Hematopoietic multipotent progenitor cell treated with erythropoietin and hydrocortisone succinate and interleukin-3 and kit ligand, for 17 days (in vitro differentiated cells): ENCODE results near the gene HCRTR1.

ENCODE experiments used
- DNase-seq: peaks from one replicate; pipeline ENCODE4 v3.0.0-alpha.2; 2015; ENCODE audit warnings: low spot score

Gene HCRTR1

GRCh38 chr1:31617218-31617915 is at the start of gene HCRTR1:
HCRTR1 (plus strand) TSS chr1:31617689; CDS start chr1:31619193, 1,504 bp downstream.
- no peak for DNase-seq

GRCh38 chr1:31567956-31568570 is 49.4 kb upstream of the HCRTR1 start:
- no peak for DNase-seq

- no peak for DNase-seq
Measured at GRCh38 chr1:31568895-31569595, 48.4 kb upstream of the HCRTR1 start.

- no peak for DNase-seq
Measured at GRCh38 chr1:31569596-31570173, 47.8 kb upstream of the HCRTR1 start.

GRCh38 chr1:31570228-31570627 is 47.3 kb upstream of the HCRTR1 start:
- DNase-seq, result no peak

DNA sequence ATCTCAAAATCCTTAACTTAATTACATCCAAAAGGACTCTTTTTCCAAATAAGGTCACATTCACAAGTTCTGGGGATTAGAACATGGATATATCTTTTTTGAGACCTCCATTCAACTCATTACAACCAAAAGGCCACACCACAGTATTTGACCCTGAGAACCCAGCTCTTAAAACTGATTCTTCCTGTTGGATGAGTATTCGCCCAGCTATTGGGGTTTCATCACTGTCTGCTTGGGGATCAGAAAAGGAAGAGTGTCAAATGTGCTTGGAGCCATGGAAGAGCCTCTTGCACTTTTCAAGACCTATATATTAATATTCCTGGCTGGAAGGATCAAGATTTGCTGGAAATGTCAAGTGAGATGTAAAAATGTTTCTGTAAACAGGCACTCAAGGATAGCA is 46.6 kb upstream of the HCRTR1 start:
- DNase-seq, result no peak

- DNase-seq, result no peak
Measured at GRCh38 chr1:31571340-31572295, 45.9 kb upstream of the HCRTR1 start.

- no peak for DNase-seq
Measured at GRCh38 chr1:31572323-31573104, 45.0 kb upstream of the HCRTR1 start.

DNA sequence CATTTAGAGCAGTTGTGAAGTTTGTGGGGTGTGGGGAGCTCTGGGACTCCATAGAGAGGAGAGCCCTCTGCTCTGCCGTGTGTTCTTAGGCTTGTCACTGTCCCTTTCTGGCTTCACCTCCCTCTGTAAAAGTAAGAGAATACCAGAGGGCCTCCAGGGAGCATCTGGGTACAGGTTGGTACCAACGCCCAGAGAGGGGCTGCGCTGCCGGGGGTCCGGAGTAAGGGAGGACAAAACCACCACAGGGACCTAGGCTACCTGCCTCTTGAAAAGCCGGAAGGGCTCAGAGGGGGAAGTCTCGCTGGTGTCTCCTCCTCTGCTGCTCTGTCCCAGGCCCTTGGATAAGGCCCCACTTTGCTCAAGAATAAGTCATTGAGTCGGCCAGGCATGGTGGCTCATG is 44.2 kb upstream of the HCRTR1 start:
- no peak for DNase-seq

DNA sequence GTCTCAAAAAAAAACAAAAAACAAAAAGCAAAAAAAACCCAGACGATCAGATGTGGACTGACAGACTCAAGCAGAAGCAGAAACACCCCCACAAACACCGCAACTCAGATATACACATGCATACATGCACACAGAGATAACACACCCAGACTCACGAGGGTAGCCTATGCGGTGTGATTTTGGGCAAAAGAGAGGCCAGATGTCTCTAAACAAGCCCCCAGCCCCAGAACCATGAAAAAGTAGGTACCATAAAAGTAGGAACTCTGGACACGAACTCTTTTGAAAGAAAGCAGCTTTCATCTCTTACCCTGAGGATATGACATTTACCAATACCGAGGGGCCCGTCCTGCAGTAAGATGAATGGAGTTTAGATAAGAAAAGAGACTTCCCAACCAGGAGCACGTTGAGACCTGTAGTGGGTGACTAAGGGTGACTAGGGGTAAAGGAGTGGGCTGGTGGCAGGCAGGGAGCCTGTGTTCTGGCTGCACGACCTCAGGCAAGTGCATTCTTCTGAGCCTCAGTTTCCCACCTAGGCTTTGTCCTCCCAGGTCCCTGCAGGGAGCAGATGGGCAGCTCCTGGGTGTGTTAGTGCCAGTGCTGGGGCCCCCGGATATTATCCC is 42.6 kb upstream of the HCRTR1 start:
- DNase-seq, result no peak

DNA sequence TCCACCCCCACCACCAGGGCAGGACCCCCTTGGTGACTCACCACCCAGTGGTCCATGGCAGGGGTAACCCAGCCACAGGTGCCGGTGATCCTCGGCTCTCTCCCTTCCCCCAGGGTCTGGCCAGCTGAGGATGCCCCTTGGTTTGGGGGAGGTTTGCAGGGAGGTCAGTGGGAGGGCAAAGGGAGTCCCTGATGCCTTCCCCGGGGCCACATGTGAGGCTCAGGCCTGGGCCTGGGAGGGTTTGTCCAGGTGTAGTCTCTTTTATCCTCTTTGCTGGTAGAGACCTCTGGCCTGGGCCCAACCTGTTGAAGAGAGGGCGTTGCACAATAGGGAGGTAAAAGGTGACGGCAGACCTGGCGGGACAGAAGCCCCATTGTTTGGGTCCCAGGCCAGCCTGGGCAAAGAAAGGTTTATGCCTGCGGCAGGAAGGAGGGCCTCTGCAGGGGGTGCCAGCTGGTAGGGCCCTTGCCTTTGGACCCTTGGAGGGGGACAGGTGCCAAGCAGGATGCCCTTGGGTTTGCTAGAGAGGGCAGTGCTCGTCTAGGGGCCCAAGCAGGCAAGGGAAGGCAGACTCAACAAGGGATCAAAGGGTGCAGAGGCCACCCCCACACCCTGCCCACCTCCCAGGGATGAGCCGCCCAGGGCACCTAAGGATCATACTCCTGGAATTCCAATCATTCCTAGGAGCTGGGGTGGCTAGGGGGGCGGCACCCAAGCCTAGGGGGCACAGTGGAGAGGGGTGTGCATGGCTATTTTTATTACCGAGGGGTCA is 41.9 kb upstream of the HCRTR1 start:
- DNase-seq, result no peak

DNA sequence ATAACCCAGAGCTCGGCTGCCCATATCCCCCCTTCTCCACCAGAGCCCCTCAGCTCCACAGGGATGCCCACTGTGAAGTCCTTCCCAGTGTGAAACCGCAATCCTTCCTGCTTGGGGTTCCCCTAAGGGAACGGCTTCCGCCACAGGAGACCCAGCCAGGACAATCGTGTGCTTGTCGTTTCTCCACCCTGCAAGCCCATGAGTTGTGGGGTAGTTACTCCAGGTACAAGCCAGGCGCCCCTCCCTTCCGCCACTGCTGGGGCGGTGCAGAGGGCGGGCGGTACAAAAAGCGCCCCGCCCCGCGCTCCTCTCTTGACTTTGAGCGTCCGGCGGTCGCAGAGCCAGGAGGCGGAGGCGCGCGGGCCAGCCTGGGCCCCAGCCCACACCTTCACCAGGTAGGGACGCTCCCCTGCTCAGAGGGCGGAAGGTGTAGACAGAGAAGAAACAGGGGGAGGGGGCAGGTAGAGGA is 41.3 kb upstream of the HCRTR1 start, which contains the start of gene TINAGL1:
TSS of gene TINAGL1 (plus strand) at position 315 of the 469 bp plus-strand sequence. CDS start 634 bp downstream, outside the sequence.
- DNase-seq, result no peak

- DNase-seq, result no peak
Measured at GRCh38 chr1:31576743-31577455, 40.6 kb upstream of the HCRTR1 start.

DNA sequence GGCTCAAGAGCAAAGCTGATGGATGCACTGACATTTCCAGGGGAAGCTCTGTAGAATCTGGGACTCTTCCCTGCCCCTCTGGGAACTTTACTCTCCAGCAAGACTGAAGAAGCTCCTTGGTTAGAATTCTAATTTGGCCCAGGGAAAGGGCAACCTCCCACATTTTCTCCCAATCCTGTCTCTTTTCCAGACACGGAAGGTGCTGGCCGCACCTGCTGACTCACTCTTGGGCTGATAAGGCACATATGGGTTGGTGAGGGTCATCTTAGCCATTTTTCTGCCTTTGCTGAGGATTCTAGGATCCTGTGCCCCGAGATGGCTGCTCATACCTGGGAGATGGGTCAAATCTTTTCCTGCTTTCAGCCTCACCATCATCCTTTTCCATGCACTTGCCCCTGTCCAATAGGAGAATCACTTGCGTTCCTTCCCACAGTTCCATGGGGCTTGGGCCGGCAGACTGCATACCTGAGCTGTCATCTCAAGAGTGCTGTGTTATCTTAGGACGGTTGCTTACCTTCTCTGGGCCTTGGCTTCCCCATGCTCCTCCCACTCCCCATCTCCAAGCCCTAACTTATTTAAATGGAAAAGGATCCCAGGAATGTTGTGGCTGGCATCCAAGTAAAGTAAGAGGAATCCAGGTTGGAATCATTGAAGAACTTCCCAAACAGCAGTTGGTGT is 39.8 kb upstream of the HCRTR1 start:
- no peak for DNase-seq

GRCh38 chr1:31579374-31579773 is 38.1 kb upstream of the HCRTR1 start:
- DNase-seq, result no peak

GRCh38 chr1:31580513-31580870 is 37.0 kb upstream of the HCRTR1 start:
- no peak for DNase-seq

GRCh38 chr1:31580891-31581603 is 36.4 kb upstream of the HCRTR1 start:
- DNase-seq, result no peak
